ENCODE measurements around the gene METTL23.

GRCh38 chr17:76684756-76685155 is 41.9 kb upstream of the METTL23 start:
- TF ChIP-seq CTCF (conservative IDR thresholded peaks at IDR 0.05) (no peak), EZH2 (IDR thresholded peaks at IDR 0.05; ENCODE audit: low read depth) (no peak)

All from PC-9 (cell line).